HG03558 (cell line): ENCODE data around the gene NEIL1.
"Not testable (repeated sequence)": the region's sequence is repeated elsewhere in the genome, so short reads cannot be mapped to it uniquely, and the experiment has no call there.

Source experiments
- ATAC-seq: cut with Tn5 transposase; IDR thresholded peaks from one replicate; pipeline ENCODE4 v1.9.1; 2021; ENCODE audit warnings: moderate number of reproducible peaks; ENCODE audit not compliant: unreplicated experiment; ENCODE audit errors: extremely low read depth

The NEIL1 gene

GRCh38 chr15:75332093-75332492 lies 14.7 kb upstream of the NEIL1 start:
- ATAC-seq: not testable (repeated sequence)

- not testable (repeated sequence) for ATAC-seq
Measured at GRCh38 chr15:75333654-75334419, 13.0 kb upstream of the NEIL1 start.

- no peak for ATAC-seq
Measured at GRCh38 chr15:75335313-75335704, 11.5 kb upstream of the NEIL1 start.

GRCh38 chr15:75335705-75336355 lies 11.0 kb upstream of the NEIL1 start, which contains the start of gene COMMD4:
TSS of gene COMMD4 (plus strand) at chr15:75336063. CDS start at chr15:75336090, 27 bp downstream.
- no peak for ATAC-seq

- no peak for ATAC-seq
Measured at GRCh38 chr15:75338661-75339240, 8.1 kb upstream of the NEIL1 start.

GRCh38 chr15:75339531-75340240 lies 7.2 kb upstream of the NEIL1 start:
- no peak for ATAC-seq

GRCh38 chr15:75342221-75342620 lies 4.6 kb upstream of the NEIL1 start:
- ATAC-seq: no peak

- not testable (repeated sequence) for ATAC-seq
Measured at GRCh38 chr15:75343953-75344352, 2.9 kb upstream of the NEIL1 start.

GRCh38 chr15:75347222-75348033 lies 589 bp downstream of the NEIL1 start:
- ATAC-seq: no peak

GRCh38 chr15:75348034-75348561 lies 1.3 kb downstream of the NEIL1 start:
- no peak for ATAC-seq

- ATAC-seq: no peak
Measured at GRCh38 chr15:75348562-75349350, 1.9 kb downstream of the NEIL1 start.

GRCh38 chr15:75349351-75349669 lies 2.5 kb downstream of the NEIL1 start:
- ATAC-seq: not testable (repeated sequence)

- ATAC-seq: no peak
Measured at GRCh38 chr15:75349851-75350588, 3.2 kb downstream of the NEIL1 start.

GRCh38 chr15:75350601-75351361 lies 3.9 kb downstream of the NEIL1 start:
- ATAC-seq: no peak

- no peak for ATAC-seq
Measured at GRCh38 chr15:75352186-75353080, 5.6 kb downstream of the NEIL1 start.

- no peak for ATAC-seq
Measured at GRCh38 chr15:75353604-75354003, 6.8 kb downstream of the NEIL1 start.

GRCh38 chr15:75354454-75354853 lies 7.6 kb downstream of the NEIL1 start:
- no peak for ATAC-seq
